ENCODE data around the gene MRPS7. TPM values are rescaled to one million over a fixed set of nuclear protein-coding genes. Genes with fewer than 3 reads are reported as not detected.

The MRPS7 gene
- total and polyA plus RNA-seq, 2 of the 8 experiments (the other 6 are each of a cell fraction or from before 2014, with no cell fraction given) = 63.4 to 79.4 TPM

- Histone ChIP-seq H3K23ac (ENCODE audit: insufficient read length) (no peak overlapping the region), H4K8ac (ENCODE audit: extremely low read depth, insufficient read depth, low read length) (no peak overlapping the region), H3K9ac (replicated peaks in 1 of 4; ENCODE audit: extremely low read depth in 1 of 4, low read depth in 3 of 4, low read length in 3 of 4) (no peak overlapping the region), H2AK5ac (ENCODE audit: low read depth, low read length) (no peak overlapping the region), H3K79me2 (ENCODE audit: control insufficient read depth in 1 of 2, insufficient read depth in 2 of 2, low read length in 2 of 2) (no peaks in the 10 kb centered on the region), H2AFZ (ENCODE audit: low read length) (no peak overlapping the region), H3K4me3 (ENCODE audit: extremely low read depth in 1 of 4, insufficient read depth in 2 of 4, low read depth in 3 of 4, low read length in 4 of 4) (no peak overlapping the region), H3K4me2 (ENCODE audit: insufficient read depth in 1 of 2, low read depth in 2 of 2, low read length in 2 of 2) (no peak overlapping the region; a peak in 1 of 4 replicates), H4K5ac (ENCODE audit: insufficient read length, low read depth, low read length) (no peak overlapping the region), H3K27ac (ENCODE audit: low read depth, low read length) (no peak overlapping the region), H2BK120ac (replicated peaks; ENCODE audit: low read depth, low read length) (no peak overlapping the region), H3K9me3 (ENCODE audit: insufficient read depth in 2 of 2, low read depth in 1 of 2, low read length in 1 of 2) (no peaks in the 10 kb centered on the region), H3K4me1 (replicated peaks in 1 of 4; ENCODE audit: control insufficient read depth in 3 of 4, insufficient read depth in 4 of 4, low read length in 3 of 4) (peaks cover 0 to 5% (median 5%) of the 10 kb centered on the region in 4 experiments; a peak in 4 of 7 replicates), H2BK12ac (ENCODE audit: low read depth, low read length) (no peak overlapping the region), H2BK20ac (ENCODE audit: low read length) (no peak overlapping the region; the same call in 1 of the 2 replicates), H4K91ac (replicated peaks; ENCODE audit: insufficient read length, low read length) (no peak overlapping the region), H3K79me1 (ENCODE audit: low read depth, low read length) (no peaks in the 10 kb centered on the region), H2BK5ac (ENCODE audit: low read depth, low read length) (no peak overlapping the region), H3K27me3 (replicated peaks in 1 of 4; ENCODE audit: control insufficient read depth in 3 of 4, extremely low read depth in 1 of 4, insufficient read depth in 3 of 4, low read length in 3 of 4) (no peaks in the 10 kb centered on the region), H2BK15ac (ENCODE audit: low read length) (no peak overlapping the region), H3K4ac (replicated peaks; ENCODE audit: insufficient read length, low read depth, low read length) (no peak overlapping the region), H3K23me2 (ENCODE audit: low read depth, low read length) (peaks cover 15% of the 10 kb centered on the region), H3K14ac (ENCODE audit: insufficient read length) (no peak overlapping the region), H3K18ac (ENCODE audit: extremely low read depth, low read length) (no peak overlapping the region), H3K56ac (replicated peaks; ENCODE audit: insufficient read length, low read depth, low read length) (no peak overlapping the region), H4K20me1 (replicated peaks in 1 of 2; ENCODE audit: control insufficient read depth in 1 of 2, insufficient read depth in 2 of 2, low read length in 2 of 2) (peaks cover 0 to 2% of the 10 kb centered on the region in 2 experiments), H3K36me3 (ENCODE audit: control insufficient read depth in 2 of 4, insufficient read depth in 4 of 4, low read length in 3 of 4) (peaks cover 0 to 4% (median 2%) of the 10 kb centered on the region in 4 experiments; a peak in 2 of 8 replicates)
- no peak for TF ChIP-seq POLR2AphosphoS5 (IDR thresholded peaks at IDR 0.05; ENCODE audit: low read depth, low read length)
- no peak for TF ChIP-seq JUN (IDR thresholded peaks at IDR 0.05; ENCODE audit: low read depth, low read length)
- no peak for FAIRE-seq
- POLR2A ChIA-PET (ENCODE audit: partially characterized antibody) = interaction anchor here (0.6 to 6.7 kb wide), 5 partner anchors 11 to 118 kb away, joined by 3 to 62 read pairs (median 4); partner anchors contain the start of genes GGA3, MRPS7 and SLC25A19
- WGBS, 2 experiments (ENCODE audit: extremely low coverage in 1 of 2, insufficient coverage in 1 of 2, insufficient read length in 1 of 2, insufficient replicate concordance in 2 of 2, low coverage in 1 of 2, low lambda C conversion rate in 2 of 2, missing lambda C conversion rate in 1 of 2) = 97% methylated on average over 3 of the region's 3 CpGs; no CpG with 5 or more reads in 1 of the 2 experiments
- CTCF ChIA-PET (ENCODE audit: partially characterized antibody) = interaction anchor here (0.8 to 21.2 kb wide), 9 partner anchors 7 to 195 kb away, joined by 3 to 369 read pairs (median 9); partner anchors contain the start of genes GGA3, MRPS7 and SLC25A19
- no peak for DNase-seq (ENCODE audit: low read depth in 1 of 2, low spot score in 2 of 2)
Measured at GRCh38 chr17:75272848-75273184, 11.1 kb downstream of the MRPS7 start.
